Keratinocyte (primary cell): Measurements from ENCODE around the gene PTDSS2.

Experiments
- CTCF ChIP-seq, 3 experiments: IDR thresholded peaks in 1 of 3; conservative IDR thresholded peaks in 1 of 3; optimal IDR thresholded peaks in 1 of 3; 2 replicates in 2 of 3; 3 replicates in 1 of 3; pipeline versions ENCODE3 to v1.5.1; 2011; ENCODE audit warnings: low read length in 3 of 3, mild to moderate bottlenecking in 3 of 3, moderate library complexity in 2 of 3, control low read depth in 1 of 3, inconsistent platforms in 1 of 3; ENCODE audit not compliant: insufficient read depth in 2 of 3; ENCODE audit errors: extremely low read depth in 1 of 3
- EZH2 ChIP-seq: IDR thresholded peaks from one replicate; pipeline ENCODE4 v1.6.1; 2012; ENCODE audit warnings: inconsistent platforms, mild to moderate bottlenecking, low read length, moderate library complexity

- TF ChIP-seq EZH2 (no peak), CTCF (optimal IDR thresholded peaks at IDR 0.05 in 1 of 3, IDR thresholded peaks at IDR 0.05 in 1 of 3, conservative IDR thresholded peaks at IDR 0.05 in 1 of 3; ENCODE audit: extremely low read depth in 1 of 3, insufficient read depth in 2 of 3, low read length in 3 of 3) (no peak)
Observed at GRCh38 chr11:457111-457760, 7.2 kb downstream of the PTDSS2 start.
